ENCODE results near the gene OLA1.

Gene OLA1

GRCh38 chr2:174224125-174224524 is 24.2 kb downstream of the OLA1 start:
- DNase-seq: no peak

GRCh38 chr2:174223388-174223787 is 24.9 kb downstream of the OLA1 start:
- no peak for DNase-seq

GRCh38 chr2:174222154-174222553 is 26.2 kb downstream of the OLA1 start:
- no peak for DNase-seq

GRCh38 chr2:174219321-174219720 is 29.0 kb downstream of the OLA1 start:
- no peak for DNase-seq

- no peak for DNase-seq
These were observed 29.6 kb downstream of the OLA1 start for GRCh38 chr2:174218773-174219172.

GRCh38 chr2:174217869-174218268 is 30.5 kb downstream of the OLA1 start:
- DNase-seq: no peak

GRCh38 chr2:174211954-174212353 is 36.4 kb downstream of the OLA1 start:
- DNase-seq: no peak

- DNase-seq: no peak
These were observed 37.5 kb downstream of the OLA1 start for GRCh38 chr2:174210862-174211261.

GRCh38 chr2:174209325-174209724 is 39.0 kb downstream of the OLA1 start:
- DNase-seq: no peak

- DNase-seq: no peak
These were observed 40.3 kb downstream of the OLA1 start for GRCh38 chr2:174208026-174208425.

- no peak for DNase-seq
These were observed 42.8 kb downstream of the OLA1 start for GRCh38 chr2:174205562-174205961.

GRCh38 chr2:174202188-174202587 is 46.1 kb downstream of the OLA1 start:
- no peak for DNase-seq

- DNase-seq: no peak
These were observed 49.3 kb downstream of the OLA1 start for GRCh38 chr2:174198846-174199564.

- no peak for DNase-seq
These were observed 53.1 kb downstream of the OLA1 start for GRCh38 chr2:174195253-174195652.

GRCh38 chr2:174193737-174194136 is 54.6 kb downstream of the OLA1 start:
- no peak for DNase-seq

GRCh38 chr2:174192664-174193063 is 55.7 kb downstream of the OLA1 start:
- DNase-seq: no peak

- DNase-seq: no peak
These were observed 56.8 kb downstream of the OLA1 start for GRCh38 chr2:174191342-174192074.

GRCh38 chr2:174184915-174185314 is 63.4 kb downstream of the OLA1 start:
- DNase-seq: no peak

- DNase-seq: no peak
These were observed 63.8 kb downstream of the OLA1 start for GRCh38 chr2:174184504-174184903.

GRCh38 chr2:174183076-174183475 is 65.3 kb downstream of the OLA1 start:
- no peak for DNase-seq

GRCh38 chr2:174181368-174181767 is 67.0 kb downstream of the OLA1 start:
- DNase-seq: no peak

GRCh38 chr2:174180726-174181236 is 67.6 kb downstream of the OLA1 start:
- DNase-seq: no peak

GRCh38 chr2:174180165-174180724 is 68.1 kb downstream of the OLA1 start:
- no peak for DNase-seq

- no peak for DNase-seq
These were observed 70.9 kb downstream of the OLA1 start for GRCh38 chr2:174177316-174177890.

All from NCI-H1930 (cell line).